ENCODE data around the gene COX7A1.
"Not testable (repeated sequence)": the region's sequence is repeated elsewhere in the genome, so short reads cannot be mapped to it uniquely, and the experiment has no call there.

Gene COX7A1

DNA sequence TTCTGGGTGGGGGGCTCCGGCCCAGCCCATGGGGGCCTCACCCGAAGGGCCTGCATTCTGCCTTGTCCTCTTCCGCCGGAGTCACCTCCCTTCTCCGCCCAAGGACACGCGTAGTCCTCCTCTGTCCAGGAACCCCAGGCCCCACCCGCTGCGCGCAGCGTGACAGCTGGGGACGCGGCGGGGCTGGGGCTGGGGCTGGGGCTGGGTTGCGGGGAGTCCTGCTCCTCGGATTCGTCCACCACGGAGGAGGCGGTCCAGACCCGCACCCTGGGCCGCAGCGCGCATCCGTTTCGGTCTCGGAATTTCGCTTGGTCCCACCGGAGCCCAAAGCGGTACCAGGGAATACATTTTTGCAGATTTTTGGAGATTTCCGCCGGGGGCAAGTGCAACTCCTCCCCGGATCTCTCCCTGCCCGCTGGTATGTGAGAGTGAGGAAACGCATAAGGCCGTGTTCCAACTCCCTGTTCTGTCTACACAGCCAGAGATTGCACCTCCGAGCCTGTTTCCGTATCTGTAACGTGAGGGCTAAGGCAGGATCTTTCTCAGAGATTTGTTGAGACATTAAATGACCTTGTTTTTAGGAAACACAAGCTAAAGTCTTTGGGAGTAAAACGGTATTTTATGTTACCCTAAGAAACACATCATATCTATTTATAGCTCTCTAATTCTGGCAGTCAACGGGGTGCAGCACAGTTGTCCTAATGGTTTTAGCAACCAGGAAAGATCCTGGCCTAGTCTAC is at the start of gene COX7A1:
COX7A1 (minus strand) TSS at position 96 of the 740 bp plus-strand sequence; CDS start at position 56, 40 bp downstream.
- no peak for DNase-seq

- DNase-seq, result no peak
Observed at GRCh38 chr19:36201684-36202083, 49.4 kb upstream of the COX7A1 start.

- no peak for DNase-seq
Observed at GRCh38 chr19:36198119-36198518, 45.9 kb upstream of the COX7A1 start.

GRCh38 chr19:36196249-36196648 is 44.0 kb upstream of the COX7A1 start:
- no peak for DNase-seq

- not testable (repeated sequence) for DNase-seq
Observed at GRCh38 chr19:36186722-36187121, 34.5 kb upstream of the COX7A1 start.

DNA sequence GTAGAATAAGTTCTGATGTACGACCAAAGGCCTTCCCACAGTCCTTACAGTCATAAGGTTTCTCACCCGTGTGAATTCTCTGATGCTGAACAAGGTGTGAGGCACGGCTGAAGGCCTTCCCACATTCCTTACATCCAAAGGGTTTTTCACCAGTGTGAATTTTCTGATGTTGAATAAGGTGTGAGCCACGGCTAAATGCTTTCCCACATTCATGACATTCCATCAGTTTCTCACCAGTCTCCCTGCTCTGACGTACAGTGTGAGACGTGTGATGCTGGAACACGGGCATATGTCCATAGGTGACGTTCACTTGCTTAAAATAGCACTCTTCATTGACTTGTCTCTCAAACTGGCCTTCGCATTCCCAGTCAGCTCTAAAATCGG is 31.0 kb upstream of the COX7A1 start:
- DNase-seq, result no peak

DNA sequence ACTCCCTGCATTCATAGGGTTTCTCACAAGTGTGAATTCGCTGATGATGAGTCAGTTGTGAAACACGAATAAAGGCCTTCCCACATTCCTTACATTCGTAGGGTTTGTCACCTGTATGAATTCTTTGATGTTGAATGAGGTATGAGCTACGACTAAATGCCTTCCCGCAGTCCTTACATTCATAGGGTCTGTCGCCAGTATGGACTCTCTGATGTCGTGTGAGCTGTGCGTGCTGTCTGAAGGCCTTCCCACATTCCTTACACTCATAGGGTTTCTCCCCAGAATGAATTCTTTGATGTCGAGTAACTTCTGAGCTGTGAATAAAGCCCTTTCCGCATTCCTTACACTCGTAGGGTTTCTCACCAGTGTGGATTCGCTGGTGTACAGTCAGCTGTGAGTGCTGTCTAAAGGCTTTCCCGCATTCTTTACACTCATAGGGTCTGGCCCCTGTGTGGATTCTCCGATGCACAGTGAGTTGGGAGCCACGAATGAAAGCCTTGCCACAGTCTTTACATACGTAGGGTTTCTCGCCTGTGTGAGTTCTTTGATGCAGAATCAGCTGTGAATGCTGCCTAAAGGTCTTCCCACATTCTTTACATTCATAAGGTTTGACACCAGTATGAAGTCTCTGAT is 30.5 kb upstream of the COX7A1 start:
- DNase-seq, result no peak

DNA sequence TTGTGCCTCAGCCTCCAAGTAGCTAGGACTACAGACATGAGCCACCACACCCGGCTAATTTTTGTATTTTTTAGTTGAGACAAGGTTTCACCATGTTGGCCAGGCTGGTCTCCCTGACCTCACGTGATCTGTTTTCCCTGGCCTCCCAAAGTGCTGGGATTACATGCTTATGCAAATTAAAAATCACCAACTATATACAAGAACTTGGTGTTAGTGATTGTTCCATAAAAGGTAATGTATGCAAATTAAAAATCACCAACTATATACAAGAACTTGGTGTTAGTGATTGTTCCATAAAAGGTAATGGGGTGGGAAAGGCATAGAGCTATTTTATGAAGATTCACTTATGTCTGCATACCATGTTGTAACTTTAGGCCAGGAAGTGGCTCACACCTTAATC is 26.8 kb upstream of the COX7A1 start:
- DNase-seq, result not testable (repeated sequence)

DNA sequence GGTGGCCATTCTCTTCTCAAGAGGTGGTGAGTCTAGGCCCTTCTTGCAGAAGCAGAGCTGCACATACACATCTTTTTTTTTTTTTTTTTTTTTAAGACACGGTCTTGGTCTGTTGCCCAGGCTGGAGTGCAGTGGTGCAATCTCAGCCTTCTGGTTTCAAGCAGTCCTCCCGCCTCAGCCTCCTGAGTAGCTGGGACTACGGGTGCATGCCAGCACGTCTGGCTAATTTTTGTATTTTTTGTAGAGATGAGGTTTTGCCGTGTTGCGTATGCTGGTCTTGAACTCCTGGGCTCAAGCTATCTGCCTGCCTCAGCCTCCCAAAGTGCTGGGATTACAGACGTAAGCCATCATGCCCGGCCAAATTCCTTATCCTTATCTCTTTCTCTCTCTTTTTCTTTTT is 21.6 kb upstream of the COX7A1 start:
- DNase-seq, result not testable (repeated sequence)

DNA sequence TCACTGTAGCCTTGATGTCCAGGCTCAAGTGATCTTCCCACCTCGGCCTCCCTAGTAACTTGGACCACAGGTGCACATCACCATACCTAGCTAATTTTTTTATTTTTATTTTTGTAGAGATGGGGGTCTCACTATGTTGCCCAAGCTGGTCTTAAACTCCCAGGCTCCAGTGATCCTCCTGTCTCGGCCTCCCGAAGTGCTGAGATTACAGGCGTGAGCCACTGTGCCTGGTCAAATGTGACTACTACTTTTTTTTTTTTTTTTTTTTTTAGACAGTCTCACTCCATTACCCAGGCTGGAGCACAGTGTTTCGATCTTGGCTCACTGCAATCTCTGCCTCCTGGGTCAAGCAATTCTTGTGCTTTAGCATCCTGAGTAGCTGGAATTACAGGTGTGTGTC is 20.6 kb upstream of the COX7A1 start:
- no peak for DNase-seq

- no peak for DNase-seq
Observed at GRCh38 chr19:36169084-36169760, 17.0 kb upstream of the COX7A1 start.

DNA sequence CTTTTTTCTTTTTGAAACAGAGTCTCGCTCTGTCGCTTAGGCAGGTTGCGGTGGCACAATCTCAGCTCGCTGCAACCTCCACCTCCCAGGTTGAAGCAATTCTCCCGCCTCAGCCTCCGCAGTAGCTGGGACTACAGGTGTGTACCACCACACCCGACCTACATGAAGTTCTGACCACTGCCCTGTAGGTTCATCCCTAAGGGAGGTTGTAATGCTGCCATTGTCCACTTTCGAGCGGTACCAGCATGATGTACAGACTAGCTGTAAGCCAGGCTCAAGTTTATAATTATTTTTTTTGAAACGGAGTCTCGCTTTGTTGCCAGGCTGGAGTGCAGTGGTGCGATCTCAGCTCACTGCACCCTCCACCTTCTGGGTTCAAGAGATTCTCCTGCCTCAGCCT is 11.6 kb upstream of the COX7A1 start:
- no peak for DNase-seq

DNA sequence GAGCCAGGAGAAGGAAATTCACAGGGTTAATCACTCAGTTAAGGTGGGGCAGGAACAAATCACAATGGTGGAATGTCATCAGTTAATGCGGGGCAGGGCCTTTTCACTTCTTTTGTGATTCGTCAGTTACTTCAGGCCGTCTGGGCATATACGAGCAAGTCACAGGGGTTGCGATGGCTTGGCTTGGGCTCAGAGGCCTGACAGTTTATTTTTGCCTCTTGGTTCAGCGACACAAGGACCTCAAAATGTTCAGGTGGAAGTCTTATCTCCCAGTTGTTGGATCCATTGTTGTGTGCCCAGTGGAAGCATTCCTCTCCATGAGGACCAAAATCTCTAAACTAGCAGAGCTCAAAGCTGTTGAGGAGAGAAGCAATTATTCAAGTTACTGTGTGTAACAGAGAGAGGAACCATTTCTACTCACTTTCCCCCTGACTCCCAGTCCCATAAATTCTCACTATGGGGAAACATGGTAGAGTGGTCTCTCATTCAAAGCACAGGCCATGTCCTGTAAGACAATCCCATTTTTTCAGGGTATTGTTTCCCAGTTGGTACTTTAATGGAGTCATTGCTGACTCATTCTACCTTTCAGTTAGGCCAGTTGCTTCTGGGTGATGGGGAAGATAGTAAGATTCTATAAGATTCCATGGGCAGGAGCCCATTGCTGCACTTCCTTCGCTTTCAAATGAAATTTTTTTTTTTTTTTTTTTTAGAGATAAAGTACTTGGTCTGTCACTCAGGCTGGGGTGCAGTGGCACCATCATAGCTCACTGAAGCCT is 8.8 kb upstream of the COX7A1 start:
- no peak for DNase-seq

DNA sequence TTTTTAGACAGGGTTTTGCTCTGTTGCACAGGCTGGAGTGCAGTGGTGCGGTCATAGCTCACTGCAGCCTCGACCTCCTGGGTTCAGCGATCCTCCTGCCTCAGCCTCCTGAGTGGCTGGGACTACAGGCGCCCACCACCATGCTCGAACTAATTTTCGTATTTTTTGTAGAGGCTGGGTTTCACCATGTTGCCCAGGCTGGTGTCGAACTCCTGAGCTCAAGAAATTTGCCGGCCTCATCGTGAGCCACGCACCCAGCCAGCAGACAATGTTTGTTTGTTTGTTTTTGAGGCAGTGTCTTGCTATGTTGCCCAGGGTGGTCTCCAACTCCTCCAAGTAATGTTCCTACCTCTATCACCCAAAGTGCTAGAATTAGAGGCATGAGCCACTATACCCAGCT is 879 bp upstream of the COX7A1 start:
- DNase-seq, result no peak

DNA sequence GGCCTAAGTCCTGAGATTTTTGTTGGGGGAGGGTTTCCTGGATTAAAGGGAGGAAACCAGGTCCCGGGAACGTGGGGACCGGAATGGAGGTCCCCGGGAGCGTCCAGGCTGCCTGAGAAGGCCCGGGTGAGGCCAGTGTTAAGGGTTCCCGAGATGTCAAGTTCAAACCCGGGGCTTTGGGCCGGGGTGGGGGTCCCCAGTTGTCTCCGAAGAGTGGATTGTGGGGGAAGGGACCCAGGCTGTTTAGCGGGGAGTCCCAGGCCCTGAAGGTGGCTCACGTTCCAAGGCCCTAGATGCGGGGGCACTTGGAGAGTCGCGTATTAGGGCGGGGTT is 262 bp downstream of the COX7A1 start:
- no peak for DNase-seq

- no peak for DNase-seq
Observed at GRCh38 chr19:36151144-36152018, 866 bp downstream of the COX7A1 start.

GRCh38 chr19:36150586-36150985 is 1.7 kb downstream of the COX7A1 start:
- no peak for DNase-seq

DNA sequence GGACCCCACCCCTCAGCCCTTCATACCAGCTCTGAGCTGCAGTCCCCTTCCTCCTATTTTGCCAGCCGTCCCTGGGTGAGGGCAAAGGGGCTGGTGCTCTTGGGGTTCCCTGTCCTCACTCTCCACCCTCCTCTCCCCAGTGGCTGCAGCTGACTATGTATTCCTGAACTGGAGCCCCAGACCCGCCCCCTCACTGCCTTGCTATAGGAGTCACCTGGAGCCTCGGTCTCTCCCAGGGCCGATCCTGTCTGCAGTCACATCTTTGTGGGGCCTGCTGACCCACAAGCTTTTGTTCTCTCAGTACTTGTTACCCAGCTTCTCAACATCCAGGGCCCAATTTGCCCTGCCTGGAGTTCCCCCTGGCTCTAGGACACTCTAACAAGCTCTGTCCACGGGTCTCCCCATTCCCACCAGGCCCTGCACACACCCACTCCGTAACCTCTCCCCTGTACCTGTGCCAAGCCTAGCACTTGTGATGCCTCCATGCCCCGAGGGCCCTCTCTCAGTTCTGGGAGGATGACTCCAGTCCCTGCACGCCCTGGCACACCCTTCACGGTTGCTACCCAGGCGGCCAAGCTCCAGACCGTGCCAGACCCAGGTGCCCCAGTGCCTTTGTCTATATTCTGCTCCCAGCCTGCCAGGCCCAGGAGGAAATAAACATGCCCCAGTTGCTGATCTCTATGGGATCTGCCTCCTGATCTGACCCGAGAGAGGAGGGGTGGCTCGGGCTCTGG is 2.4 kb downstream of the COX7A1 start:
- DNase-seq, result no peak

DNA sequence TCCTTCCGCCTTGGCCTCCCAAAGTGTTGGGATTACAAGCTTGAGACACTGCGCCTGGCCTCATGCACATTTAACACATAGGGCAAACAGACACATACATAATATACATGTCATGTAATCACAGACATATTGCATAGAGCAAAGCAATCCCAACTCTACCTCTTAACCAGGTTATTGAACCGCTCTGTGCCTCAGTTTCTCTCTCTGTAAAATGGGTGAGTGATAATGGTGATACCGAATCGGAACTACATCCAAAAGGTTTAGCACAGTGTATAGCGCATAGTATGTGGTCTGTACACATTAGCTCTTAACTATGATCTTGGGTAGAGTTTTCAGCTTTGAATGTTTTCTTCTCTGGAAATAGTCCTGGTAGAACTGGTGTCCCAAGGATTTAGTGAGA is 7.6 kb downstream of the COX7A1 start:
- no peak for DNase-seq

- no peak for DNase-seq
Observed at GRCh38 chr19:36142496-36142895, 9.8 kb downstream of the COX7A1 start.

DNA sequence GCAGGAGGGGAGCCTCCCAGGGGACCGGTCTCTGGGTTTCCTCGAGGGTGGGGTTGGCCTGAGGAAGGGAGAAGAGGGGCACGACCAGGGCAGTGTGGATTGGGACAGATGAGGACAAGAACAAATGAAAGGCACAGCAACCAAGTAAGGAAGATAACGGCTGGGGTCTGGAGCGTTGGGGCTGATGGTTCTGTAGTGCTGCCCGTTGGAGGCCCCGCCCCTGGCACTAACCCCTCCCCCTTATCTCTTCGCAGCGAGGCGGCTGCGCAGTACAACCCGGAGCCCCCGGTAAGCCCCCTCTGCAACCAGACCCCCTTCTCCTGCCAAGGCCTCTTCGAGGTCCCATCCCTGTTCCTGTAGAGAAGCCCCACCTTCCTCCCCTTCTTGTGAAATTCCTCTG is 10.2 kb downstream of the COX7A1 start:
- no peak for DNase-seq
